Superior temporal gyrus (tissue), 1 donor: ENCODE data around the gene MVB12B.

Source experiments
- DNase-seq: peaks from one replicate; pipeline ENCODE4 v3.0.0-alpha.2; 2016; ENCODE audit errors: extremely low spot score

MVB12B gene

GRCh38 chr9:126491568-126491879 lies 164.9 kb downstream of the MVB12B start:
- DNase-seq: no peak

- DNase-seq: no peak
These were observed 165.3 kb downstream of the MVB12B start for GRCh38 chr9:126491949-126492348.

GRCh38 chr9:126494264-126494663 lies 167.6 kb downstream of the MVB12B start:
- no peak for DNase-seq

GRCh38 chr9:126494746-126495145 lies 168.1 kb downstream of the MVB12B start:
- no peak for DNase-seq

- DNase-seq: no peak
These were observed 169.0 kb downstream of the MVB12B start for GRCh38 chr9:126495411-126496180.

GRCh38 chr9:126496181-126496576 lies 169.6 kb downstream of the MVB12B start:
- DNase-seq: no peak

- DNase-seq: no peak
These were observed 170.4 kb downstream of the MVB12B start for GRCh38 chr9:126496781-126497659.

GRCh38 chr9:126497660-126498275 lies 171.1 kb downstream of the MVB12B start:
- DNase-seq: no peak

GRCh38 chr9:126498331-126498730 lies 171.7 kb downstream of the MVB12B start:
- DNase-seq: no peak

GRCh38 chr9:126499005-126499910 lies 172.6 kb downstream of the MVB12B start:
- peak; percentile 74 for DNase-seq

GRCh38 chr9:126499911-126500599 lies 173.4 kb downstream of the MVB12B start:
- DNase-seq: no peak

- peak; percentile 84 for DNase-seq
These were observed 174.2 kb downstream of the MVB12B start for GRCh38 chr9:126500600-126501382.

GRCh38 chr9:126501383-126502331 lies 175.0 kb downstream of the MVB12B start:
- no peak for DNase-seq

- no peak for DNase-seq
These were observed 176.0 kb downstream of the MVB12B start for GRCh38 chr9:126502417-126503332.

- DNase-seq: no peak
These were observed 176.9 kb downstream of the MVB12B start for GRCh38 chr9:126503333-126504085.

GRCh38 chr9:126504086-126504976 lies 177.7 kb downstream of the MVB12B start:
- no peak for DNase-seq
